ENCODE data around the gene VCL. TPM values are rescaled to one million over a fixed set of nuclear protein-coding genes. Genes with fewer than 3 reads are reported as not detected.

VCL gene
- total RNA-seq, 1 experiment from 2014 or later, result 291 TPM

DNA sequence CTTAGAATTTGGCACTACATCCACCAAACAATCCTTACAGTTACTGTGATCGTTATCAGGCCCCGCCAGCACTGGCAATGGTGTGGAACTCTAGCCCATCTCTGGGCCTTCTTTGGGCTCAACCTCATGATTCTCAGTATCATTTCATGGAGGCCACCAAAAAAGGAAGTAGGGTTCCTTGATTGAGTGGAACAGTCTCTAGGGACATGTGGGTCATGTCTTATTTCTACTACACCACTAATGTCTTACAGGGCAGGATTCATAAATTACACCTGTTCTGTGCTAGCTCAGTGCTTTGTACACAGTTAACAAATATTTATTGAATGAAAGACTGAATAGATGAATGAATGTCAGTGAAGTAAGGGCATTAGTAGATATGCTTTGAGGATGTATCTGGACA lies 98.9 kb downstream of the VCL start:
- H2AK5ac ChIP-seq (ENCODE audit: insufficient read length, low read length), result no peak overlapping the region
- H3K79me1 ChIP-seq (ENCODE audit: insufficient read depth, low read depth, low read length, poor library complexity, severe bottlenecking), result no peaks in the 10 kb centered on the region
- H3K23me2 ChIP-seq (ENCODE audit: insufficient read length, low read depth, low read length, poor library complexity, severe bottlenecking), result no peaks in the 10 kb centered on the region
- no peaks in the 10 kb centered on the region for H3K4me1 ChIP-seq (ENCODE audit: insufficient read depth, low read length)
- H3K27ac ChIP-seq (ENCODE audit: insufficient read length, low read depth, low read length), result no peak overlapping the region
- no peak for DNase-seq
- no peak overlapping the region for H4K91ac ChIP-seq (ENCODE audit: insufficient read length, low read depth, low read length)
- no peak overlapping the region for H2BK120ac ChIP-seq (ENCODE audit: low read depth, low read length, poor library complexity, severe bottlenecking)
- no peak overlapping the region for H2BK20ac ChIP-seq (ENCODE audit: low read depth, low read length, poor library complexity, severe bottlenecking)
- H4K5ac ChIP-seq (ENCODE audit: insufficient read length, low read depth, low read length), result no peak overlapping the region
- H2BK12ac ChIP-seq (ENCODE audit: insufficient read length, low read depth, low read length), result no peak overlapping the region
- no peak overlapping the region for H3K9ac ChIP-seq (ENCODE audit: extremely low read depth, insufficient read length, low read length)
- H2BK15ac ChIP-seq (ENCODE audit: low read depth, low read length), result no peak overlapping the region
- H3K14ac ChIP-seq (ENCODE audit: insufficient read depth, low read length), result no peak overlapping the region
- WGBS (ENCODE audit: extremely low coverage, insufficient read length, low lambda C conversion rate), result no CpG with 5 or more reads among the region's 2 CpGs
- no peaks in the 10 kb centered on the region for H3K4me1 Mint-ChIP-seq
- no peak overlapping the region for H3T11ph ChIP-seq (ENCODE audit: low read length)
- H3K36me3 Mint-ChIP-seq (ENCODE audit: insufficient read depth in 1 of 3, low read depth in 3 of 3), result peaks cover 70 to 93% (median 89%) of the 10 kb centered on the region in 3 experiments; a peak in 6 of 7 replicates
- H3K27ac Mint-ChIP-seq, result no peak overlapping the region; a peak in 1 of 7 replicates
- H3K56ac ChIP-seq (ENCODE audit: insufficient read length, low read depth, low read length), result no peak overlapping the region
- no peaks in the 10 kb centered on the region for H3K9me3 ChIP-seq (ENCODE audit: control insufficient read depth, low read depth, low read length)
- H3K18ac ChIP-seq (ENCODE audit: insufficient read length, low read depth, low read length), result no peak overlapping the region
- no peak overlapping the region for H2BK5ac ChIP-seq (ENCODE audit: insufficient read length, low read length)
- no peak overlapping the region for H3K23ac ChIP-seq (ENCODE audit: insufficient read length, low read depth, low read length)
- no peak overlapping the region for H3K4me3 Mint-ChIP-seq
- H3K9me3 Mint-ChIP-seq, result no peaks in the 10 kb centered on the region
- no peaks in the 10 kb centered on the region for H3K79me2 ChIP-seq (ENCODE audit: insufficient read depth, low read length)
- H3K4ac ChIP-seq (ENCODE audit: low read depth, low read length), result no peak overlapping the region
- H3K4me2 ChIP-seq (ENCODE audit: insufficient read depth, insufficient read length, low read length), result no peak overlapping the region
- no peak overlapping the region for H2AFZ ChIP-seq (ENCODE audit: low read length)
- no peaks in the 10 kb centered on the region for H3K27me3 ChIP-seq (ENCODE audit: insufficient read depth, low read length)
- no peaks in the 10 kb centered on the region for H4K20me1 ChIP-seq (ENCODE audit: control insufficient read depth, insufficient read depth, insufficient read length)
- TF ChIP-seq, protein P1, sequence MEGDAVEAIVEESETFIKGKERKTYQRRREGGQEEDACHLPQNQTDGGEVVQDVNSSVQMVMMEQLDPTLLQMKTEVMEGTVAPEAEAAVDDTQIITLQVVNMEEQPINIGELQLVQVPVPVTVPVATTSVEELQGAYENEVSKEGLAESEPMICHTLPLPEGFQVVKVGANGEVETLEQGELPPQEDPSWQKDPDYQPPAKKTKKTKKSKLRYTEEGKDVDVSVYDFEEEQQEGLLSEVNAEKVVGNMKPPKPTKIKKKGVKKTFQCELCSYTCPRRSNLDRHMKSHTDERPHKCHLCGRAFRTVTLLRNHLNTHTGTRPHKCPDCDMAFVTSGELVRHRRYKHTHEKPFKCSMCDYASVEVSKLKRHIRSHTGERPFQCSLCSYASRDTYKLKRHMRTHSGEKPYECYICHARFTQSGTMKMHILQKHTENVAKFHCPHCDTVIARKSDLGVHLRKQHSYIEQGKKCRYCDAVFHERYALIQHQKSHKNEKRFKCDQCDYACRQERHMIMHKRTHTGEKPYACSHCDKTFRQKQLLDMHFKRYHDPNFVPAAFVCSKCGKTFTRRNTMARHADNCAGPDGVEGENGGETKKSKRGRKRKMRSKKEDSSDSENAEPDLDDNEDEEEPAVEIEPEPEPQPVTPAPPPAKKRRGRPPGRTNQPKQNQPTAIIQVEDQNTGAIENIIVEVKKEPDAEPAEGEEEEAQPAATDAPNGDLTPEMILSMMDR (conservative IDR thresholded peaks at IDR 0.05), result no peak
- H3K27me3 Mint-ChIP-seq (ENCODE audit: low read depth), result no peaks in the 10 kb centered on the region
- H4K8ac ChIP-seq (replicated peaks; ENCODE audit: insufficient read length, low read depth, low read length), result no peak overlapping the region

Measured in H9 (cell line).